ENCODE results near the gene NLN. TPM values are rescaled to one million over a fixed set of nuclear protein-coding genes. Genes with fewer than 3 reads are reported as not detected.

Gene NLN
- total and polyA plus RNA-seq, 2 of the 13 experiments (the other 11 are each of a cell fraction or from before 2014, with no cell fraction given) = 11.9 to 36.7 TPM

DNA sequence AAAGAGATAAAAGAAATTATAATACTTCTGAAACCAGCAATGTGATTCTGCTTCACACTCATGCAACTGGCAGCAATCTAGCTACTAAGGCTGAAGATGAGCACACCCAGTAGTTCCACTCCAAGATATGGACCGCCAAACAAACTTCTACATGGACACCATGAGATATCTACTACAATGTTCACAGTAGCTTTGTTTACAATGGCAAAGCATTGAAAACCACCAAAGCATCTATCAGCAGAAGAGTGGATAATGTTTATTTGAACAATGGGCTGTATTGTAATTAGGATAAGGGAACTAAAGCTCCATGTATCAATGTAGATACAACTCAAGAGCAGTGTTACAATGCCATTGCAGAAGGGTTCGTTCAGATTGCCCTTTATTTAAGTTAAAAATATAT is 113.2 kb downstream of the NLN start:
- Histone ChIP-seq H3K4me1 (ENCODE audit: insufficient read depth, low read length) (no peaks in the 10 kb centered on the region; the same call in 1 of the 2 replicates), H3K79me2 (ENCODE audit: insufficient read depth, low read length) (no peaks in the 10 kb centered on the region), H3K4me2 (ENCODE audit: low read depth, low read length) (no peak overlapping the region), H3K4me3 (replicated peaks in 1 of 3; ENCODE audit: insufficient read depth in 1 of 3, low read depth in 2 of 3, low read length in 3 of 3) (no peak overlapping the region), H3K27ac (ENCODE audit: extremely low read length, insufficient read depth, low read length) (no peak overlapping the region), H2AFZ (ENCODE audit: low read length) (no peak overlapping the region), H3K27me3 (ENCODE audit: control insufficient read depth in 1 of 2, insufficient read depth in 2 of 2, low read length in 2 of 2) (no peaks in the 10 kb centered on the region), H3K9me3 (ENCODE audit: low read length) (no peaks in the 10 kb centered on the region), H3K36me3 (replicated peaks in 1 of 2; ENCODE audit: control insufficient read depth in 1 of 2, insufficient read depth in 2 of 2, low read length in 2 of 2) (no peaks in the 10 kb centered on the region), H3K9ac (ENCODE audit: insufficient read depth, low read depth, low read length) (no peak overlapping the region), H4K20me1 (ENCODE audit: insufficient read depth, low read length) (no peaks in the 10 kb centered on the region)
- BruUV-seq (replicated peaks) = no TSS peak
- POLR2A ChIA-PET = no interaction called here
- in situ Hi-C loops (cut with HindIII; ENCODE audit: extremely low pct_ligation_motif_present, low pct_unique_long_range_greater_than_20kb) (no loop called here), intact Hi-C loops (cut with micrococcal nuclease; ENCODE audit: unreplicated experiment) (no loop called here)
- 72% methylated on average over 2 of the region's 2 CpGs for WGBS (ENCODE audit: low lambda C conversion rate)
- FAIRE-seq = no peak
- CTCF ChIA-PET (ENCODE audit: low intra/inter-chr PET ratio, low total read pairs) = no interaction called here
- no peak for ATAC-seq
- no peak for DNase-seq (ENCODE audit: low spot score)
- TF ChIP-seq ZNF337 (CRISPR knock-in tag; IDR thresholded peaks at IDR 0.05; ENCODE audit: borderline replicate concordance, low read depth) (no peak), ZNF20 (CRISPR knock-in tag; IDR thresholded peaks at IDR 0.05) (no peak), ZNF317 (CRISPR knock-in tag; IDR thresholded peaks at IDR 0.05) (no peak), PHF21A (CRISPR knock-in tag; IDR thresholded peaks at IDR 0.05) (no peak), ADNP (CRISPR knock-in tag; IDR thresholded peaks at IDR 0.05) (no peak), PAF1 (CRISPR knock-in tag; IDR thresholded peaks at IDR 0.05) (no peak), ATF7-NPFF (CRISPR knock-in tag; IDR thresholded peaks at IDR 0.05; ENCODE audit: low read depth) (no peak), ZFP37 (CRISPR knock-in tag; IDR thresholded peaks at IDR 0.05; ENCODE audit: borderline replicate concordance) (no peak), ARHGAP35 (CRISPR knock-in tag; IDR thresholded peaks at IDR 0.05; ENCODE audit: borderline replicate concordance) (no peak), RARA (CRISPR knock-in tag; IDR thresholded peaks at IDR 0.05) (no peak), ZIK1 (CRISPR knock-in tag; IDR thresholded peaks at IDR 0.05; ENCODE audit: borderline replicate concordance, low read depth) (no peak), NFIB (CRISPR knock-in tag; IDR thresholded peaks at IDR 0.05; ENCODE audit: borderline replicate concordance) (no peak)
- TF ChIP-seq, protein P1, sequence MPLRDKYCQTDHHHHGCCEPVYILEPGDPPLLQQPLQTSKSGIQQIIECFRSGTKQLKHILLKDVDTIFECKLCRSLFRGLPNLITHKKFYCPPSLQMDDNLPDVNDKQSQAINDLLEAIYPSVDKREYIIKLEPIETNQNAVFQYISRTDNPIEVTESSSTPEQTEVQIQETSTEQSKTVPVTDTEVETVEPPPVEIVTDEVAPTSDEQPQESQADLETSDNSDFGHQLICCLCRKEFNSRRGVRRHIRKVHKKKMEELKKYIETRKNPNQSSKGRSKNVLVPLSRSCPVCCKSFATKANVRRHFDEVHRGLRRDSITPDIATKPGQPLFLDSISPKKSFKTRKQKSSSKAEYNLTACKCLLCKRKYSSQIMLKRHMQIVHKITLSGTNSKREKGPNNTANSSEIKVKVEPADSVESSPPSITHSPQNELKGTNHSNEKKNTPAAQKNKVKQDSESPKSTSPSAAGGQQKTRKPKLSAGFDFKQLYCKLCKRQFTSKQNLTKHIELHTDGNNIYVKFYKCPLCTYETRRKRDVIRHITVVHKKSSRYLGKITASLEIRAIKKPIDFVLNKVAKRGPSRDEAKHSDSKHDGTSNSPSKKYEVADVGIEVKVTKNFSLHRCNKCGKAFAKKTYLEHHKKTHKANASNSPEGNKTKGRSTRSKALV (CRISPR knock-in tag; IDR thresholded peaks at IDR 0.05) = no peak
- TF ChIP-seq, protein P2, sequence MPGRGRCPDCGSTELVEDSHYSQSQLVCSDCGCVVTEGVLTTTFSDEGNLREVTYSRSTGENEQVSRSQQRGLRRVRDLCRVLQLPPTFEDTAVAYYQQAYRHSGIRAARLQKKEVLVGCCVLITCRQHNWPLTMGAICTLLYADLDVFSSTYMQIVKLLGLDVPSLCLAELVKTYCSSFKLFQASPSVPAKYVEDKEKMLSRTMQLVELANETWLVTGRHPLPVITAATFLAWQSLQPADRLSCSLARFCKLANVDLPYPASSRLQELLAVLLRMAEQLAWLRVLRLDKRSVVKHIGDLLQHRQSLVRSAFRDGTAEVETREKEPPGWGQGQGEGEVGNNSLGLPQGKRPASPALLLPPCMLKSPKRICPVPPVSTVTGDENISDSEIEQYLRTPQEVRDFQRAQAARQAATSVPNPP (CRISPR knock-in tag; IDR thresholded peaks at IDR 0.05) = no peak
- TF ChIP-seq, protein P3, sequence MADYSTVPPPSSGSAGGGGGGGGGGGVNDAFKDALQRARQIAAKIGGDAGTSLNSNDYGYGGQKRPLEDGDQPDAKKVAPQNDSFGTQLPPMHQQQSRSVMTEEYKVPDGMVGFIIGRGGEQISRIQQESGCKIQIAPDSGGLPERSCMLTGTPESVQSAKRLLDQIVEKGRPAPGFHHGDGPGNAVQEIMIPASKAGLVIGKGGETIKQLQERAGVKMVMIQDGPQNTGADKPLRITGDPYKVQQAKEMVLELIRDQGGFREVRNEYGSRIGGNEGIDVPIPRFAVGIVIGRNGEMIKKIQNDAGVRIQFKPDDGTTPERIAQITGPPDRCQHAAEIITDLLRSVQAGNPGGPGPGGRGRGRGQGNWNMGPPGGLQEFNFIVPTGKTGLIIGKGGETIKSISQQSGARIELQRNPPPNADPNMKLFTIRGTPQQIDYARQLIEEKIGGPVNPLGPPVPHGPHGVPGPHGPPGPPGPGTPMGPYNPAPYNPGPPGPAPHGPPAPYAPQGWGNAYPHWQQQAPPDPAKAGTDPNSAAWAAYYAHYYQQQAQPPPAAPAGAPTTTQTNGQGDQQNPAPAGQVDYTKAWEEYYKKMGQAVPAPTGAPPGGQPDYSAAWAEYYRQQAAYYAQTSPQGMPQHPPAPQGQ (CRISPR knock-in tag; IDR thresholded peaks at IDR 0.05; ENCODE audit: borderline replicate concordance) = no peak

All from HepG2 (cell line).